Measurements from ENCODE around the gene RNPS1.
"Not testable (repeated sequence)": the region's sequence is repeated elsewhere in the genome, so short reads cannot be mapped to it uniquely, and the experiment has no call there.

- TF ChIP-seq CTCF, POLR2A (IDR thresholded peaks at IDR 0.05): not testable (repeated sequence)
These were observed 27.6 kb downstream of the RNPS1 start for GRCh38 chr16:2240331-2240730.
